Spleen (tissue), 7 donors: ENCODE results near the gene NOBOX.

ENCODE experiments used
- CTCF ChIP-seq, 11 experiments: fragments of 200-600 bp in 7 of 11; fragments of 450-650 bp in 4 of 11; sonication (generic) in 4 of 11; IDR thresholded peaks in 8 of 11; conservative IDR thresholded peaks in 3 of 11; 1 replicate in 7 of 11; 2 replicates in 4 of 11; pipeline versions ENCODE4 v1.4.0 to v1.8.0; 2016 to 2021; ENCODE audit warnings: antibody characterized with exemption in 11 of 11, inconsistent platforms in 4 of 11, mild to moderate bottlenecking in 1 of 11
- POLR2A ChIP-seq, 3 donors: fragments of 450-650 bp; IDR thresholded peaks; one replicate each; pipeline ENCODE4 v1.5.1; 2017; ENCODE audit warnings: antibody characterized with exemption in 3 of 3, mild to moderate bottlenecking in 1 of 3
- POLR2AphosphoS5 ChIP-seq, 3 donors: sonication (generic); formaldehyde crosslinking; IDR thresholded peaks; one replicate each; pipeline ENCODE4 v1.5.1; 2017; ENCODE audit warnings: antibody characterized with exemption in 3 of 3
- donor health status: DM: no; HTN: no; CAD: no; lungs with moderate emphysema.
- donor health status: DM: no; HTN: no; CAD: no.
- donor health status: DM: no; HTN: no; CAD: no.

GRCh38 chr7:144404946-144405345 lies 1.5 kb upstream of the NOBOX start:
- no peak for TF ChIP-seq CTCF (IDR thresholded peaks at IDR 0.05 in 8 of 11, conservative IDR thresholded peaks at IDR 0.05 in 3 of 11)
- no peak for TF ChIP-seq POLR2AphosphoS5 (IDR thresholded peaks at IDR 0.05)
- no peak for TF ChIP-seq POLR2A (IDR thresholded peaks at IDR 0.05)
